Fibroblast of upper back skin (primary cell): ENCODE results near the gene SPAG7.
"Not testable (repeated sequence)": the region's sequence is repeated elsewhere in the genome, so short reads cannot be mapped to it uniquely, and the experiment has no call there.

Experiments used
- DNase-seq: peaks from one replicate; pipeline ENCODE4 v3.0.0-alpha.2; 2013

SPAG7 gene

DNA sequence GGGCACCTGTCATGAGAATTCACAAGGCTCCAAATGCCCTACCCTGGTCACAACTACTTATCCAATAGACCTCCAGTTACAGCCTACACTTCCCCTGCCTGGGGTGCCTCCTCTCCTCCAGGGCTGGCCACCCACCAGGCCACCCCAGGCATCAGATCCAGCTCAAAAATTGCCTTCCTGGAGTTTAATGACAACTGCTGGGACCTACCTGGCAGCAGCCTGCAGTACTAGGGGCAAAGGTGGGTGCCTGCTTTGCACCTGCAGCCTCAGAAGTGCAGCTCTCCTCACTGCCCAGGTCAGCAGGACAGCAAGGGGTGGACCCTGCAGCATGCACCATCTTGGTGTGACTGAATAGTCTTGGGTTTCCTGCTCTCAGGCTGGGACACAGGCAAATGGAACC, 32.0 kb downstream of the SPAG7 start:
- no peak for DNase-seq

DNA sequence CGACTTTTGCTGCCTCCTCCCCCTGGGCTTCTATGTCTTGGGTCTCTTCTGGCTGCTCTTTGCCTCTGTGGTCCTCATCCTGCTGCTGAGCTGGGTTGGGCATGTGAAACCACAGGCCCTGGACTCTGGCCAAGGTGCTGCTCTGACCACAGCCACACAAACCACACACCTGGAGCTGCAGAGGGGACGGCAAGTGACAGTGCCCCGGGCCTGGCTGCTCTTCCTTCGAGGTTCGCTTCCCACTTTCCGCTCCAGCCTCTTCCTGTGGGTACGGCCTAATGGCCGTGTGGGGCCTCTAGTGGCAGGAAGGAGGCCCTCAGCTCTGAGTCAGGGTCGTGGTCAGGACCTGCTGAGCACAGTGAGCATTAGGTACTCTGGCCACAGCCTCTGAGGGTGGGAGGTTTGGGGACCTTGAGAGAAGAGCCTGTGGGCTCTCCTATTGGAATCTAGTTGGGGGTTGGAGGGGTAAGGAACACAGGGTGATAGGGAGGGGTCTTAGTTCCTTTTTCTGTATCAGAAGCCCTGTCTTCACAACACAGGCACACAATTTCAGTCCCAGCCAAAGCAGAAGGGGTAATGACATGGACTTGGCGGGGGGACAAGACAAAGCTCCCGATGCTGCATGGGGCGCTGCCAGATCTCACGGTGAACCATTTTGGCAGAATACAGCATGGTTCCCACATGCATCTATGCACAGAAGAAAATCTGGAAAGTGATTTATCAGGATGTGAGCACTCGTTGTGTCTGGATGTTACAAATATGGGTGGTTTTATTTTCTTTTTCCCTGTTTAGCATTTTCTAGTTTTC, 33.2 kb downstream of the SPAG7 start:
- peak; percentile 46 for DNase-seq

DNA sequence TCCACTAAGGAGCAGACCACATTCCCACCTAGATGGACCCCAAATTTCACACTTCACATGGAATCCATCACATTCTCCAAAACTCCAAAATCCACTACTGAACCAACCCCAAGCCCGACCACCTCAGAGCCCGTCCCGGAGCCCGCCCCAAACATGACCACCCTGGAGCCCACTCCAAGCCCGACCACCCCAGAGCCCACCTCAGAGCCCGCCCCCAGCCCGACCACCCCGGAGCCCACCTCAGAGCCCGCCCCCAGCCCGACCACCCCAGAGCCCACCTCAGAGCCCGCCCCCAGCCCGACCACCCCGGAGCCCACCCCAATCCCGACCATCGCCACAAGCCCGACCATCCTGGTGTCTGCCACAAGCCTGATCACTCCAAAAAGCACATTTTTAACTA, 34.0 kb downstream of the SPAG7 start:
- no peak for DNase-seq

DNA sequence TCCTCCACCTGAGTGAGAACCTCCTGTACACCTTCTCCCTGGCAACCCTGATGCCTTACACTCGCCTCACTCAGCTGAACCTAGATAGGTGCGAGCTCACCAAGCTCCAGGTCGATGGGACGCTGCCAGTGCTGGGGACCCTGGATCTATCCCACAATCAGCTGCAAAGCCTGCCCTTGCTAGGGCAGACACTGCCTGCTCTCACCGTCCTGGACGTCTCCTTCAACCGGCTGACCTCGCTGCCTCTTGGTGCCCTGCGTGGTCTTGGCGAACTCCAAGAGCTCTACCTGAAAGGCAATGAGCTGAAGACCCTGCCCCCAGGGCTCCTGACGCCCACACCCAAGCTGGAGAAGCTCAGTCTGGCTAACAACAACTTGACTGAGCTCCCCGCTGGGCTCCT, 34.9 kb downstream of the SPAG7 start:
- DNase-seq: no peak

DNA sequence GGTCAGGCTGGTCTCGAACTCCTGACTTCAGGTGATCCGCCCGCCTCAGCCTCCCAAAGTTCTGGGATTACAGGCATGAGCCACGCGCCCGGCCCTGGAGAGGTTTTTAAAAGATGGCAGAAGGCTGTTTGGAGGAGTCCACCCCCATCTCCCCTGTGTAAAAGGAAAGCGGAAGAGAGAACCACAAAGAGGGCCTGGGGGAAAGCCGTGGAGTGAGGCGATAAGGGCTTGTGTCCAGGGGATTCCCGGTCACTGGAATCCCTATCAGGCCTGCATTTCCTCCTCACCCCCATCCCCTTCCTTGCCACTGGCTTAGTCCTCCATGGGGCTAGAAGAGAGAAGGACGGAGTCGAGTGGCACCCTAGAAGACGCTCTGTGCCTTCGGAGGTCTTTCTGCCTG, 35.7 kb downstream of the SPAG7 start, which contains the start of gene GP1BA:
Gene GP1BA (plus strand): TSS at position 315 of the 400 bp plus-strand sequence. CDS start 328 bp downstream, outside the sequence.
- DNase-seq: no peak

DNA sequence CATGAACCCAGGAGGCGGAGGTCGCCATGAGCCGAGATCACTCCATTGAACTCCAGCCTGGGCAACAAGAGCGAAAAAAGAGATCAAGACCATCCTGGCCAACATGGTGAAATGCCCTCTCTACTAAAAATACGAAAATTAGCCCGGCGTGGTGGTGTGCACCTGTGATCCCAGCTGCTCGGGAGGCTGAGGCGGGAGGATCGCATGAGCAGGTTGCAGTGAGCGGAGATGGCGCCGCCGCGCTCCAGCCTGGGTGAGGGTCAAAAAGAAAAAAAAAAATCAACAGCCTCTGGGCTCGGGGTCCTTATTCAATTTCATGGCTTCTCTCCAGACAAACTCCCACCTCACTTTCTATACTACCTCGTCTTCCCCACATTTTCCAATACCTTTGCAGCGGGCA, 38.7 kb downstream of the SPAG7 start:
- no peak for DNase-seq

DNA sequence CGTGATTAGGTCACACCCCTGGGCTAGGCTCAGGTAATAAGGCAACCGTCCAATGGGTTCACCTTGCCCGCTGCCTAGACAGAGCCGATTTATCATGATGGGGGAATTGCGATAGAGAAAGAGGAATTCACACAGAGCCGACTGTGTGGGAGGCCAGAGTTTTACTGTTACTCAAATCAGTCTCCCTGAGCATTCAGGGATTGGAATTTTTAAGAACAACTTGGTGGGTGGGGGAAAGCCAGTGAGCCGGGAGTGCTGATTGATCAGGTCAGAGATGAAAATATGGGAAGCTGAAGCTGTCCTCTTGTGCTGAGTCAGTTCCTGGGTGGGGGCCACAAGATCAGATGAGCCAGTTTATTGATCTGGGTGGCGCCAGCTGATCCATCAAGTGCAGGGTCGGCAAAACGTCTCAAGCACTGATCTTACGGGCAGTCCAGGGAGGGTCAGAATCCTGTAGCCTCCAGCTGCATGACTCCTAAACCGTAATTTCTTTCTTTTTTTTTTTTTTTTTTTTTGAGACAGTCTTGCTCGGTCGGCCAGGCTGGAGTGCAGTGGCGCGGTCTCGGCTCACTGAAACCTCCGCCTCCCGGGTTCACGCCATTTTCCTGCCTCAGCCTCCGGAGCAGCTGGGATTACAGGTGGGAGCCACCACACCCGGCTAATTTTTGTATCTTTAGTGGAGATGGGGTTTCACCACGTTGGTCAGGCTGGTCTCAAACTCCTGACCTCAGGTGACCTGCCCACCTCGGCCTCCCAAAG, 40.9 kb downstream of the SPAG7 start:
- DNase-seq: not testable (repeated sequence)

DNA sequence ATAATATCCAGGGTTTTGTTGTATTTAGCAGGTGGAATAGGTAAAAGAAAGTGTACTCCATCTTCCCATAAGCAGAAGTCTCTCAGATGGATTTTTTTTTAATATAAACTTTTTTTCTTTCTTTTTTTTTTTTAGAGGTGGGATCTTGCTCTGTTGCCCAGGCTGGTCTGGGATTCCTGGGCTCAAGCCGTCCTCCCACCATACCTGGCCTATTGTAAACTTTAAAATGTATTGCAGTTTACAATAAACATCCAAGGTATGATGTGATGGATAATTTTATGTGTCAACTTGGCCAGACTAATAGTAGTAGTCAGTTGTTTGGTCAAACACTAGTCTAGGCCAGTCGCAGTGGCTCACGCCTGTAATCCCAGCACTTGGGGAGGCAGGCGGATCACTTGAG, 46.3 kb downstream of the SPAG7 start:
- DNase-seq: no peak

DNA sequence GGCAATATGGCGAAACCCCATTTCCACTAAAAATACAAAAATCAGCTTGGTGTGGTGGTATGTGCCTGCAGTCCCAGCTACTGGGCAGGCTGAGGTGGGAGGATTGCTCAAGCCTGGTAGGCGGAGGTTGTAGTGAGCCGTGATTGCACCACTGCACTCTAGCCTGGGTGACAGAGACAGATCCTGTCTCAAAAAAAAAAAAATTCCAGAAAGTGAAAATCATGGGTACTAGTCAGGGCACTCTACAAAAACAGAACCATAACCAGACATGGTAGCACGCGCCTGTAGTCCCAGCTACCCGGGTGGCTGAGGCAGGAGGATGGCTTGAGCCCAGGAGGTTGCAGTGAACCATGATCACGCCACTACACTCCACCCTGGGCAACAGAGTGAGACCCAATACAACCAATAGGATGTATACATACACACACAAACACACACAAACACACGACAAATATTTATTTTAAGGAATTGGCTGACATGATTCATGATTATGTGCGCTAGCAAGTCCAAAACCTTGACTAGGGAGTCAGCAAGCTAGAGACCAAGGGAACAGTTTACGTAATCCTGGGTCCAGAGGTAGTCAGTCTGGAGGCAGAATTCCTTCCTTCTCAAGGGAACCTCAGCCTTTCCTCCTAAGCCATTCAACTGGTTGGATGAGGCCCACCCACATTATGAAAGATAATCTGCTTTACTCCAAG, 47.1 kb downstream of the SPAG7 start:
- no peak for DNase-seq

DNA sequence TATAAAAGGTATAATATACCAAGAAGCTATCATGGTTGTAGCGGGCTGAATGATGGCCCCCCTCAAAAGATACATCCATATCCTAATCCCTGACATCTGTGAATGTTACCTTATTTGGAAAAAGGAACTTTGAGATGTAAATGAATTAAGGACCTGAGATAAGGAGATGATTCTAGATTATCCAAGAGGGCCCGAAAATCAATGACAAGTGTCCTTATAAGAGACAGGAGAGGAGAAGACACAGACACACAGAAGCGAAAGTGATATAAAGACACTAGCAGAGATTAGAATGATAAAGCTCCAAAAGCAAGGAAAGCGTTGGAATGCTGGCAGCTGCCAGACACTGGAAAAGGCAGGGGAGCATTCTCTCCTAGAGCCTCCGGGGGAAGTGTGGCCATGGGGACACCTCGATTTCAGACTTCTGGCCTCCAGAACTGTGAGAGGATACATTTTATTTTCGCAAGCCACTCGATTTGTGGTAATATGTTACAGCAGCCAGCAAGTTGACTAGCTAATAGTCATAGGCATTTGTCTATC, 48.0 kb downstream of the SPAG7 start:
- no peak for DNase-seq

DNA sequence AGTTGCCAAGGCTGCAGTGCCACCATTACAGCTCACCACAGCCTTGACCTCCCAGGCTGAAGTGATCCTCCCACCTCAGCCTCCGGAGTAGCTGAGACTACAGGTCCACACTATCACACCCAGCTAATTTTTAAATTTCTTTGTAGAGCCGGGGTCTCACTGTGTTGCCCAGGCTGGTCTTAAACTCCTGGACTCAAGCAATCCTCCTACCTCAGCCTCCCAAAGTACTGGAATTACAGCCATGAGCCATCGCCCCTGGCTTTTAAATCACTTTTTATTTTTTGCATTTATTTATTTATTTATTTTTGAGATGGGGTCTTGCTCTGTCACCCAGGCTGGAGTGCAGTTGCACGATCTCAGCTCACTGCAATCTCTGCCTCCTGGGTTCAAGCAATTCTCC, 53.1 kb downstream of the SPAG7 start:
- DNase-seq: not testable (repeated sequence)

DNA sequence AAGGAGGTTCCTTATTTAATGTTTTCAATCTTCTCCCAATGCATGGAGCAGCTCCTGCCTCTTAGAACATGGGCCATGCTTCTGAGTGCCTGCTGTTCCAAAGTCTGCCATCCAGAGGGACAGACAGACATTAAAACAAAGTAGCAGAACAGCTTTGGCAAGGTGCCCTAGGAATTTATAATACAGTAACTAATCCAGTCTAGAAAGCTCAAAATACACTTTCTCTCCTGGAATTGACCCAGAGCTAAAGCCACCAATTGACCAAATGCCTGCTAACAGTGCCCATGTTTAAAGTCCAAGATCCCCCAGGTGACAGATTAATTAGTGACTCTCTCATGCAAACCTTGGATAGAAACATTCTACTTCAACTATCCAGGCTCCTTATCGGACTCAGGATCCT, 53.6 kb downstream of the SPAG7 start:
- DNase-seq: no peak
